HepG2 (cell line): Measurements from ENCODE around the gene SEC63. TPM values are rescaled to one million over a fixed set of nuclear protein-coding genes. Genes with fewer than 3 reads are reported as not detected.

Experiments
- CREM ChIP-seq, 2 experiments: sonication (generic) in 1 of 2; formaldehyde crosslinking in 1 of 2; IDR thresholded peaks; 2 replicates each; pipeline versions ENCODE4 v1.4.0 to v1.6.1; 2016 to 2020; ENCODE audit warnings: antibody characterized with exemption in 1 of 2, mild to moderate bottlenecking in 1 of 2, missing genetic modification reagents in 1 of 2
- FOXA1 ChIP-seq, 2 experiments: fragments of 450-650 bp in 1 of 2; sonication (generic) in 1 of 2; formaldehyde crosslinking in 1 of 2; IDR thresholded peaks; 2 replicates each; pipeline versions ENCODE4 v1.4.0 to v1.6.1; 2016 to 2020; ENCODE audit warnings: missing genetic modification reagents in 1 of 2
- RFXAP ChIP-seq: sonication (generic); formaldehyde crosslinking; IDR thresholded peaks from 2 replicates; pipeline ENCODE4 v1.4.0; 2020; ENCODE audit warnings: missing genetic modification reagents, borderline replicate concordance
- SIX4 ChIP-seq: sonication (generic); formaldehyde crosslinking; IDR thresholded peaks from 2 replicates; pipeline ENCODE4 v1.4.0; 2020; ENCODE audit warnings: missing genetic modification reagents
- ZNF10 ChIP-seq: sonication (generic); formaldehyde crosslinking; IDR thresholded peaks from 2 replicates; pipeline ENCODE4 v1.4.0; 2020; ENCODE audit warnings: mild to moderate bottlenecking, low read depth, missing genetic modification reagents, borderline replicate concordance
- ZNF329 ChIP-seq: sonication (generic); formaldehyde crosslinking; IDR thresholded peaks from 2 replicates; pipeline ENCODE4 v1.9.0; 2021; ENCODE audit warnings: low read depth, mild to moderate bottlenecking, missing genetic modification reagents
- ZNF430 ChIP-seq: sonication (generic); formaldehyde crosslinking; IDR thresholded peaks from 2 replicates; pipeline ENCODE4 v1.9.0; 2021; ENCODE audit warnings: mild to moderate bottlenecking, missing genetic modification reagents
- ZSCAN21 ChIP-seq: sonication (generic); formaldehyde crosslinking; IDR thresholded peaks from 2 replicates; pipeline ENCODE4 v1.8.0; 2022; ENCODE audit warnings: mild to moderate bottlenecking, missing genetic modification reagents, moderate library complexity, borderline replicate concordance
- polyA plus RNA-seq, 8 experiments: library from polyadenylated mRNA; depleted of rRNA in 3 of 8; stranded (reverse) in 7 of 8; unstranded in 1 of 8; fragments of >200 nt; fragmentation: Illumina TruSeq in 4 of 8; extraction: Trizol in 4 of 8; gene quantifications; 2 replicates each; pipeline versions ENCODE4 v1.2.1 to v1.2.3, GENCODE V29; 2011 to 2016; ENCODE audit warnings: low read depth in 4 of 8, missing spikeins in 1 of 8, mixed read lengths in 1 of 8; ENCODE audit not compliant: insufficient read depth in 1 of 8
- total RNA-seq, 5 experiments: library from RNA; depleted of rRNA; stranded (reverse); fragments of >200 nt; fragmentation: Illumina TruSeq; extraction: Trizol; gene quantifications; 2 replicates each; pipeline ENCODE4 v1.2.3, GENCODE V29; 2016; ENCODE audit warnings: low read depth in 1 of 5
- TF ChIP-seq, protein P1 (sequence below): IDR thresholded peaks from 2 replicates; pipeline ENCODE4 v1.6.1; 2016; ENCODE audit warnings: missing compliant biosample characterization, missing genetic modification reagents, borderline replicate concordance
- TF ChIP-seq, protein P2 (sequence below): sonication (generic); formaldehyde crosslinking; IDR thresholded peaks from 2 replicates; pipeline ENCODE4 v1.4.0; 2020; ENCODE audit warnings: low read depth, mild to moderate bottlenecking, missing genetic modification reagents
- TF ChIP-seq, protein P3 (sequence below): sonication (generic); formaldehyde crosslinking; IDR thresholded peaks from 2 replicates; pipeline ENCODE4 v1.9.0; 2021; ENCODE audit warnings: mild to moderate bottlenecking, missing genetic modification reagents
- TF ChIP-seq, protein P4 (sequence below): sonication (generic); formaldehyde crosslinking; IDR thresholded peaks from 2 replicates; pipeline ENCODE4 v1.4.0; 2020; ENCODE audit warnings: mild to moderate bottlenecking, low read depth, missing genetic modification reagents
- TF ChIP-seq, protein P5 (sequence below): sonication (generic); formaldehyde crosslinking; IDR thresholded peaks from 2 replicates; pipeline ENCODE4 v1.8.1; 2023; ENCODE audit warnings: mild to moderate bottlenecking, missing genetic modification reagents

SEC63 gene
- total and polyA plus RNA-seq, 2 of the 13 experiments (the other 11 are each of a cell fraction or from before 2014, with no cell fraction given), result 20.2 to 45.9 TPM

DNA sequence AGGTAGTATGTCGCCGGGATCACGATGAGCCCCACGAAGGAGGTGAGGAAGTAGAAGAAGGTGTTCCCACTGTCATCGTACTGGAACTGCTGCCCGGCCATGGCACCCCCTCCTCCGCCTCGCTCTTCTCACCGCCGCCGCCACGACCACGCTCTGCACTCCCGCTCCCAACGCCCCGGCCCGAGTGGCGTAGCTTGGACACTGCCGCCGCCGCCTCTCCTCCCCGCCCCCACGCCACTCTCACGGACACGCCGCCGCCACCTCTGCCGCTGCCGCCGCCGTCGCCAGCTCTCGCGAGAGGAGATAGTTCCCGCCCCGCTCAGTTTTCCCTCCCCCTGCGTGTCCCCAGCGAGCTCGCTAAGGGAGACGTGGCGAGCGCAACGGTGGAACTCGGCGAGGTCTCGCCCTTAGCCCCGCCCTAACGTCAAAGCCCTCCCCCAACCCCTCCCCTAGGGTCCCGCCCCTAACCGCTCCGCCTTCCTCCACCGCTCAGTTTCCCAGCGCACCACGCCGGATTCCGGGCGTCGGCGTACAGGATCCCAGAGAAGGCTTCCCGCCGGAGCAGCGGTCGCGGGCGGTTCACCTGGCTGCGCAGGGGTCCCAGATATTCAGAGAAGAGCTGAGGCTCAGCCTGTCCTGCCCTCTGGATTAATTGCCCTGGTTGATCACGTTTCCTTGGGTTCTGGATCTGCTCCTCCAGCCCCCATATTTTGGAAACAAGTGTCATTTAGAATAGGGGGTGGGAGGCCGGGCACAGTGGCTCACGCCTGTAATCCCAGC, at the start of gene SEC63 (continued):
- TF ChIP-seq, protein P1, sequence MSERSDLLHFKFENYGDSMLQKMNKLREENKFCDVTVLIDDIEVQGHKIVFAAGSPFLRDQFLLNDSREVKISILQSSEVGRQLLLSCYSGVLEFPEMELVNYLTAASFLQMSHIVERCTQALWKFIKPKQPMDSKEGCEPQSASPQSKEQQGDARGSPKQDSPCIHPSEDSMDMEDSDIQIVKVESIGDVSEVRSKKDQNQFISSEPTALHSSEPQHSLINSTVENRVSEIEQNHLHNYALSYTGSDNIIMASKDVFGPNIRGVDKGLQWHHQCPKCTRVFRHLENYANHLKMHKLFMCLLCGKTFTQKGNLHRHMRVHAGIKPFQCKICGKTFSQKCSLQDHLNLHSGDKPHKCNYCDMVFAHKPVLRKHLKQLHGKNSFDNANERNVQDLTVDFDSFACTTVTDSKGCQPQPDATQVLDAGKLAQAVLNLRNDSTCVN (CRISPR knock-in tag), result 0 out of 2 replicates have a peak, but pooled peaks have one; percentile 21
- TF ChIP-seq ZNF329 (CRISPR knock-in tag) (no peak), CREM (IDR thresholded peaks at IDR 0.05) (no peak), CREM (CRISPR knock-in tag; IDR thresholded peaks at IDR 0.05) (no peak), SIX4 (CRISPR knock-in tag) (peak; percentile 41; the same call in 1 of the 2 replicates), ZNF10 (CRISPR knock-in tag) (no peak), ZNF430 (CRISPR knock-in tag) (peak; percentile 77; the same call in 1 of the 2 replicates), FOXA1 (IDR thresholded peaks at IDR 0.05) (no peak), FOXA1 (CRISPR knock-in tag; IDR thresholded peaks at IDR 0.05) (no peak), ZSCAN21 (CRISPR knock-in tag) (peak; percentile 85; the same call in 1 of the 2 replicates), RFXAP (no peak)
- TF ChIP-seq, protein P2, sequence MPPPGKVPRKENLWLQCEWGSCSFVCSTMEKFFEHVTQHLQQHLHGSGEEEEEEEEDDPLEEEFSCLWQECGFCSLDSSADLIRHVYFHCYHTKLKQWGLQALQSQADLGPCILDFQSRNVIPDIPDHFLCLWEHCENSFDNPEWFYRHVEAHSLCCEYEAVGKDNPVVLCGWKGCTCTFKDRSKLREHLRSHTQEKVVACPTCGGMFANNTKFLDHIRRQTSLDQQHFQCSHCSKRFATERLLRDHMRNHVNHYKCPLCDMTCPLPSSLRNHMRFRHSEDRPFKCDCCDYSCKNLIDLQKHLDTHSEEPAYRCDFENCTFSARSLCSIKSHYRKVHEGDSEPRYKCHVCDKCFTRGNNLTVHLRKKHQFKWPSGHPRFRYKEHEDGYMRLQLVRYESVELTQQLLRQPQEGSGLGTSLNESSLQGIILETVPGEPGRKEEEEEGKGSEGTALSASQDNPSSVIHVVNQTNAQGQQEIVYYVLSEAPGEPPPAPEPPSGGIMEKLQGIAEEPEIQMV (CRISPR knock-in tag), result peak; percentile 36
- TF ChIP-seq, protein P3, sequence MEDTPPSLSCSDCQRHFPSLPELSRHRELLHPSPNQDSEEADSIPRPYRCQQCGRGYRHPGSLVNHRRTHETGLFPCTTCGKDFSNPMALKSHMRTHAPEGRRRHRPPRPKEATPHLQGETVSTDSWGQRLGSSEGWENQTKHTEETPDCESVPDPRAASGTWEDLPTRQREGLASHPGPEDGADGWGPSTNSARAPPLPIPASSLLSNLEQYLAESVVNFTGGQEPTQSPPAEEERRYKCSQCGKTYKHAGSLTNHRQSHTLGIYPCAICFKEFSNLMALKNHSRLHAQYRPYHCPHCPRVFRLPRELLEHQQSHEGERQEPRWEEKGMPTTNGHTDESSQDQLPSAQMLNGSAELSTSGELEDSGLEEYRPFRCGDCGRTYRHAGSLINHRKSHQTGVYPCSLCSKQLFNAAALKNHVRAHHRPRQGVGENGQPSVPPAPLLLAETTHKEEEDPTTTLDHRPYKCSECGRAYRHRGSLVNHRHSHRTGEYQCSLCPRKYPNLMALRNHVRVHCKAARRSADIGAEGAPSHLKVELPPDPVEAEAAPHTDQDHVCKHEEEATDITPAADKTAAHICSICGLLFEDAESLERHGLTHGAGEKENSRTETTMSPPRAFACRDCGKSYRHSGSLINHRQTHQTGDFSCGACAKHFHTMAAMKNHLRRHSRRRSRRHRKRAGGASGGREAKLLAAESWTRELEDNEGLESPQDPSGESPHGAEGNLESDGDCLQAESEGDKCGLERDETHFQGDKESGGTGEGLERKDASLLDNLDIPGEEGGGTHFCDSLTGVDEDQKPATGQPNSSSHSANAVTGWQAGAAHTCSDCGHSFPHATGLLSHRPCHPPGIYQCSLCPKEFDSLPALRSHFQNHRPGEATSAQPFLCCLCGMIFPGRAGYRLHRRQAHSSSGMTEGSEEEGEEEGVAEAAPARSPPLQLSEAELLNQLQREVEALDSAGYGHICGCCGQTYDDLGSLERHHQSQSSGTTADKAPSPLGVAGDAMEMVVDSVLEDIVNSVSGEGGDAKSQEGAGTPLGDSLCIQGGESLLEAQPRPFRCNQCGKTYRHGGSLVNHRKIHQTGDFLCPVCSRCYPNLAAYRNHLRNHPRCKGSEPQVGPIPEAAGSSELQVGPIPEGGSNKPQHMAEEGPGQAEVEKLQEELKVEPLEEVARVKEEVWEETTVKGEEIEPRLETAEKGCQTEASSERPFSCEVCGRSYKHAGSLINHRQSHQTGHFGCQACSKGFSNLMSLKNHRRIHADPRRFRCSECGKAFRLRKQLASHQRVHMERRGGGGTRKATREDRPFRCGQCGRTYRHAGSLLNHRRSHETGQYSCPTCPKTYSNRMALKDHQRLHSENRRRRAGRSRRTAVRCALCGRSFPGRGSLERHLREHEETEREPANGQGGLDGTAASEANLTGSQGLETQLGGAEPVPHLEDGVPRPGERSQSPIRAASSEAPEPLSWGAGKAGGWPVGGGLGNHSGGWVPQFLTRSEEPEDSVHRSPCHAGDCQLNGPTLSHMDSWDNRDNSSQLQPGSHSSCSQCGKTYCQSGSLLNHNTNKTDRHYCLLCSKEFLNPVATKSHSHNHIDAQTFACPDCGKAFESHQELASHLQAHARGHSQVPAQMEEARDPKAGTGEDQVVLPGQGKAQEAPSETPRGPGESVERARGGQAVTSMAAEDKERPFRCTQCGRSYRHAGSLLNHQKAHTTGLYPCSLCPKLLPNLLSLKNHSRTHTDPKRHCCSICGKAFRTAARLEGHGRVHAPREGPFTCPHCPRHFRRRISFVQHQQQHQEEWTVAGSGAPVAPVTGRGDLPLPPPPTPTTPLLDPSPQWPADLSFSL (CRISPR knock-in tag), result no peak
- TF ChIP-seq, protein P4, sequence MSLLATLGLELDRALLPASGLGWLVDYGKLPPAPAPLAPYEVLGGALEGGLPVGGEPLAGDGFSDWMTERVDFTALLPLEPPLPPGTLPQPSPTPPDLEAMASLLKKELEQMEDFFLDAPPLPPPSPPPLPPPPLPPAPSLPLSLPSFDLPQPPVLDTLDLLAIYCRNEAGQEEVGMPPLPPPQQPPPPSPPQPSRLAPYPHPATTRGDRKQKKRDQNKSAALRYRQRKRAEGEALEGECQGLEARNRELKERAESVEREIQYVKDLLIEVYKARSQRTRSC (CRISPR knock-in tag), result no peak
- TF ChIP-seq, protein P5, sequence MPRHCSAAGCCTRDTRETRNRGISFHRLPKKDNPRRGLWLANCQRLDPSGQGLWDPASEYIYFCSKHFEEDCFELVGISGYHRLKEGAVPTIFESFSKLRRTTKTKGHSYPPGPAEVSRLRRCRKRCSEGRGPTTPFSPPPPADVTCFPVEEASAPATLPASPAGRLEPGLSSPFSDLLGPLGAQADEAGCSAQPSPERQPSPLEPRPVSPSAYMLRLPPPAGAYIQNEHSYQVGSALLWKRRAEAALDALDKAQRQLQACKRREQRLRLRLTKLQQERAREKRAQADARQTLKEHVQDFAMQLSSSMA (CRISPR knock-in tag), result 0 out of 2 replicates have a peak, but pooled peaks have one; percentile 12
